Rectal smooth muscle tissue (tissue), 1 donor: Measurements from ENCODE around the gene ECM2.

Source experiments
- H3K27ac ChIP-seq: one replicate; pipeline ENCODE4 v1.7.0; 2013; ENCODE audit warnings: low read depth, low read length, inconsistent platforms
- H3K27me3 ChIP-seq: one replicate; pipeline ENCODE4 v1.7.0; 2013; ENCODE audit warnings: low read length; ENCODE audit not compliant: control insufficient read depth, insufficient read depth
- H3K36me3 ChIP-seq: one replicate; pipeline ENCODE4 v1.7.0; 2013; ENCODE audit warnings: low read length; ENCODE audit not compliant: control insufficient read depth, insufficient read depth
- H3K4me1 ChIP-seq: one replicate; pipeline ENCODE4 v1.7.0; 2013; ENCODE audit warnings: low read length; ENCODE audit not compliant: control insufficient read depth, insufficient read depth
- H3K4me3 ChIP-seq: one replicate; pipeline ENCODE4 v1.7.0; 2013; ENCODE audit warnings: low read length
- H3K9ac ChIP-seq: one replicate; pipeline ENCODE4 v1.7.0; 2013; ENCODE audit warnings: low read length

The ECM2 gene

DNA sequence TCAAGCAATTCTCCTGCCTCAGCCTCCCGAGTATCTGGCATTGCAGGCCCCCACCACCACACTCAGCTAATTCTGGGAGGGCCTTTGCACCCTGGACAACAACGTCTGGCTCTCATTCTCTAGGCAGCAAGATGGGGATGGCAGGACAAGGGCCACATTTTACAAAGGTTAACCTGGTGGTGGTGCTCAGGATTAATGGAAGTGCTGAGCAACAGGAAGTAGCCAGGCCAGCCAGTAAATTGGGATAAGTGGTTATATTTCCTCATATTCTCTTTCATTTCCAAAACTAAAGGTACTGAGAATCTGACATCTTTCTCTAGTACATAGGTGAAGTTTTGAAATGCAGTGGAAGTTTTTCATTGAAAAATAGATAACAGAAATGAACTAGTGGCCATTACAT lies 28.8 kb downstream of the ECM2 start:
- H3K4me1 ChIP-seq = peaks cover 42% of the 10 kb centered on the region
- H3K36me3 ChIP-seq = no peaks in the 10 kb centered on the region
- H3K27me3 ChIP-seq = no peaks in the 10 kb centered on the region
- H3K27ac ChIP-seq = peak overlapping the region; percentile 72
- H3K4me3 ChIP-seq = no peak overlapping the region
- no peak overlapping the region for H3K9ac ChIP-seq

DNA sequence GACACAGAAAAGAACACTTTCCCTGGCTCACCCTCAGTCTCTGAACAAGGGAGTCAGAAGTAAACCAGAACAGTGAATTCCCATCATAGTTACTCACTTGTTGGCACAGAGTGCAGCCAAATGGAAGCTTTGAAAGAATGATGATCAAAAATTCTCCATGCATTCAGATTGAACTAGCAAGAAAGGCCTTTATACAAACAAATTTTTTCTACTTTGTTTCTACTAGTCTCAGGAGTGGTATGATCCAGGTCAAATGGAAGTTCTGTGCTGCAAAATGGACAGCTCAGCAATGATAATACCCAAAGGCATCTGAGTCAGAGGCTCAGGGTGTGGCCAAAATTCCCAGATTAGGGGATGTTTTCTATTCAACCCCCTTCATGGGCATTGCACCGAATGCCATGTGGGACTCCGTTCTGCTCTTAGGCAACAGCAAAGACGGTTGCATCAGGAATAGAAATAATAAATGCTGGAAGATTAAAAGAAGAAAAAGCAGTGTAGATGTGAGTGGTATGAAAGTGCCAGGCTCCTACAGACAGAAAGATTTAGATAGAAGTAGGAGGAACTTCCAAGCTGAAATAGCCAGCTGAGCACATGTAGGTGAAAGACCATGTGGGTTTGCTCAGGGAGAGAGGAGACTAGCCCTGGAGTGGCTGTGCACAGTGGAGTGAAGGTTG lies 29.5 kb downstream of the ECM2 start:
- Histone ChIP-seq H3K36me3 (no peaks in the 10 kb centered on the region), H3K4me3 (peak overlapping the region; percentile 18), H3K4me1 (peaks cover 48% of the 10 kb centered on the region), H3K27ac (peak overlapping the region; percentile 72), H3K9ac (no peak overlapping the region), H3K27me3 (no peaks in the 10 kb centered on the region)

DNA sequence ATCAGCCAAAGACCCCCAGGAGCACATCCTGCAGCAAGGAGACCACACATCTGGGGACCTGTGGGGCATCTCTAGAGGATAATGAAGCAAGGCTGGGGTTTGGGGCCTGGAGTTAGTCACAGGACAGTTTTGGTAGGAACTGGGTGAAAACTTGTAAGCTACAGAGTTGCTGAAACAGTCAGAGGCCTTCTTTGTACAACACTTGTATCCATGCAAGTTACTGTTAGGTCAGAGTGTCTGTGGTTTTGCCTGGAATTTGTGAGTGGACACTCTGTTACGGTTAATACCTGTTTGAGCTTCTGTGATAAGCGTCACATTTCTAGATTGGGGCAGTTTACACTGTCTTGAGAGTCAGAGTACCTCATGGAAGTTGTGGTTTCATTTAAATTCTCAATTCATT lies 30.9 kb downstream of the ECM2 start:
- Histone ChIP-seq H3K27me3 (no peaks in the 10 kb centered on the region), H3K27ac (peak overlapping the region; percentile 75), H3K9ac (no peak overlapping the region), H3K4me1 (peaks cover 49% of the 10 kb centered on the region), H3K36me3 (no peaks in the 10 kb centered on the region), H3K4me3 (no peak overlapping the region)

DNA sequence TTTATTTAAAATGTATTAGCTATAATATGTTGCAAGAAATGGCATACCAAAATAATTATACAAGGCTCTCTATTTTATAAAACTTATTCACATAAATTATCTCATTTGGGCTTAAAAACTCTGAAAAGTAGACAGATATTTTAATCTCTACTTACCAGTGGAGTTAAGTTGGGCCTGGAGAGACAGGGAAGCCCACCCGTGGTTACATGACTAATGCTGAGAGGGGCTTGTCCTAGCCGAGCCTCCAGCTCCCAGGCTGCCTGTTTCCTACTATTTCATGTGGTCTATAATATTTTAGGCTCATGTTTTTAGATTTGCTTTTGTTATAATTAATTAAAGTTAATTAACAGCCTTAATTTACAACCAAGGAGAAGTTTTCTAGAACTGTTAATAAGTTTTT lies 32.6 kb downstream of the ECM2 start:
- Histone ChIP-seq H3K27me3 (no peaks in the 10 kb centered on the region), H3K4me1 (peaks cover 45% of the 10 kb centered on the region), H3K27ac (peak overlapping the region; percentile 6), H3K36me3 (no peaks in the 10 kb centered on the region), H3K4me3 (no peak overlapping the region), H3K9ac (no peak overlapping the region)

DNA sequence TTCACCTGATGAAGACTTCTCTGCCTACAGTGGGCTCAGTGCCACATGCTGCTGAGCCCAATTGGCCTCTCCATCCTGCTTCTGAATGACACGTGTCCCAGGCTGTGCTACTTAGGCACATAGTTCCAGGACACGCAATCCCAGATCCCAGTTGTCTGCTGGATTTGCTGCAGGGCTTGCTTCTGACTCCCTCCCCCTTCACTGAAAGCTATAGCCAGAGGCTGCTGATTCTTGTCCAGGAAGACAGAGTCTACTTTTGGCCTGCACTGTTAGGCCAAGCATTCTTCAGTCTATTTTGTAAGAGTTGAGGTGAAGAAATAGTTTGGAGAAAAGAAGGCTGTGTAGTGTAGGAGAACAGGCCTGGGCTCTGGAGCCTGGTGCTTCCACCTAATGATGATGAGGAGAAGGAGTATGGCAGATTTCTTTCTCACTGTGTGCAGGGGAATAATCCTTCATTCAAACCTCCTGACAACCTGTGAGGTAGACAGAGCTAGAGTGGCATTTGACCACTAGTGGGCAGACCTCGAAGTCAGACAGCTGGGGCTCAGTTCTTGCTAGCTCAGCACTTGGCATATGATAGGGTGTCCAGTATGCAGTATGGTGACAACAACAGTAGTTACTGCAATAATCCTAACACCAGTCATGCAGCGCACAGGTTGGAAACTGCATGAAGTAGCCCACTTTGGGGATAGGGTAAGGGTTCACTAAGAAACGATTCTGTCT lies 34.0 kb downstream of the ECM2 start:
- Histone ChIP-seq H3K27me3 (no peaks in the 10 kb centered on the region), H3K9ac (no peak overlapping the region), H3K27ac (peak overlapping the region; percentile 53), H3K36me3 (no peaks in the 10 kb centered on the region), H3K4me1 (peaks cover 32% of the 10 kb centered on the region), H3K4me3 (no peak overlapping the region)

DNA sequence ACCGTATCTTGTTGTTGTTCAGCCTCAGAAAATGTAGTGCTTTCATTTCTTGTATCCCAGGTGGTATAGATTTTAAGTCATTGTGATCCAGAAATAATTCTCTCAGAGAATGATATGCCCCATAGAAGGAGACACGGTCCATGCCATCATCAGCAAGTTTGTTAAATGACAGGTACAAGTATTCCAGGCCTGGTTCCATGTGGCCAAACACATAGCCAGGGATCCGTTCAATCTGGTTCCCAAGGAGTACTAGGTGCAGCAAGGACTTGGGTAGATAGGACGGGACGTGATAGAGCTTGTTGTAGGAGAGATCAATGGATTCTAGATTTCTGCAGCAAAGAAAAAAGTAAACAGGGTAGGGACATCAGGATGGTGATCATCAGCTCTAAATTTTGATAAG lies 35.1 kb downstream of the ECM2 start:
- no peaks in the 10 kb centered on the region for H3K36me3 ChIP-seq
- peak overlapping the region; percentile 19 for H3K27ac ChIP-seq
- no peak overlapping the region for H3K4me3 ChIP-seq
- no peak overlapping the region for H3K9ac ChIP-seq
- no peaks in the 10 kb centered on the region for H3K27me3 ChIP-seq
- H3K4me1 ChIP-seq = peaks cover 28% of the 10 kb centered on the region

GRCh38 chr9:92499701-92500100 lies 36.1 kb downstream of the ECM2 start:
- Histone ChIP-seq H3K9ac (no peak overlapping the region), H3K4me3 (no peak overlapping the region), H3K4me1 (peaks cover 21% of the 10 kb centered on the region), H3K27ac (no peak overlapping the region), H3K36me3 (no peaks in the 10 kb centered on the region), H3K27me3 (no peaks in the 10 kb centered on the region)

DNA sequence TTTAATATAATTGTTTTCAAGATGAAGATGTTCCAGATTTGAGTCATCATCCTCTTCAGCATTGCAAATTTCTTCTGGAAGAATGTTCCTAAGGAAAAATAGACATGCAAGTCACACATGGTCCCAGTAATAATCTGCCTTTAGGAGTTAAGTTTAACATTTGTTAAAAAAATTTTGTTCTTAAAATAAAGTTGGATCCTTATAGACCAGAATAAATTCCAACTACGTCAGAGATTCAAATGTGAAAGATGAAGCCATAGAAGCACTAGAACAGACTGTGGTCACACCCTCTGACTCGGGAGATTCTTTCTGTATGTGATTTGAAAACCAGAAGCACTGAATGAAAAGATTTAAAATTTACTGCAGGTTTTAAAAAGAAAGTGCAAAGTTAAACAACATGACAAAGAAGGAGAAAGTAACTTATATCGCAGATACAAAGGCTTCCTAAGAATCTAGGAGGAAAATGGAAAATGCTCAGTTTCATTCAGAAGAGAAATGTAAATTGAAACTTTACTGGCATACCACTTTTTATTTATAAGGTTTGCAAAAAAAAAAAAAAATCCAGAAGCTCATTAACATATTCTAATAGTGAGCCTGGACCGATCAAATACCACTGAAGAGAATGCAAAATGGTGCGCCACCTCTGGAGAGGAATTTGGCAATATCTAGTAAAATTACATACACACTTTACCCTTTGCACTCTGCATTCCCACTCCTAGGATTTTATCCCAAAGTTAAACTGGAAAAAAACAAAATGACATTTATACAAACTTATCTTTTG lies 39.2 kb downstream of the ECM2 start:
- Histone ChIP-seq H3K36me3 (no peaks in the 10 kb centered on the region), H3K4me1 (peaks cover 22% of the 10 kb centered on the region), H3K27me3 (no peaks in the 10 kb centered on the region), H3K9ac (no peak overlapping the region), H3K27ac (no peak overlapping the region), H3K4me3 (no peak overlapping the region)

DNA sequence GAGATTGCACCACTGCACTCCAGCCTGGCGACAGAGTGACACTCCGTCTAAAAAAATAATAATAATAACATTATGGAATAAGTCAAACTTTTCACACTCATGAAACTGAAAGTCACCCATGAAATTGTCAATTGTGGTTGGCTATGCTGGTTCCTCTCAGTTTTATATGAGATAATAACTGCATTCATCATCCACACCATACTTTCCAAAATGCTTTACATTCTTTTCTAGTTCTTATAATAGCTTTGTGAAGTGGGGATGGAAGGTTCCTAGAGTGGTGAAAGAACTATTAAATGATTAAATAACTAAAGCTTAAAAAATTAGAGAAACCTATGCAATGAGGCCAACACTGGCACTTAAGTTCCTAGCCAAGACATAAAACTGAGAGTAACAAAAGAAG lies 40.9 kb downstream of the ECM2 start:
- Histone ChIP-seq H3K27me3 (no peaks in the 10 kb centered on the region), H3K9ac (no peak overlapping the region), H3K27ac (no peak overlapping the region), H3K36me3 (no peaks in the 10 kb centered on the region), H3K4me3 (no peak overlapping the region), H3K4me1 (peaks cover 18% of the 10 kb centered on the region)

DNA sequence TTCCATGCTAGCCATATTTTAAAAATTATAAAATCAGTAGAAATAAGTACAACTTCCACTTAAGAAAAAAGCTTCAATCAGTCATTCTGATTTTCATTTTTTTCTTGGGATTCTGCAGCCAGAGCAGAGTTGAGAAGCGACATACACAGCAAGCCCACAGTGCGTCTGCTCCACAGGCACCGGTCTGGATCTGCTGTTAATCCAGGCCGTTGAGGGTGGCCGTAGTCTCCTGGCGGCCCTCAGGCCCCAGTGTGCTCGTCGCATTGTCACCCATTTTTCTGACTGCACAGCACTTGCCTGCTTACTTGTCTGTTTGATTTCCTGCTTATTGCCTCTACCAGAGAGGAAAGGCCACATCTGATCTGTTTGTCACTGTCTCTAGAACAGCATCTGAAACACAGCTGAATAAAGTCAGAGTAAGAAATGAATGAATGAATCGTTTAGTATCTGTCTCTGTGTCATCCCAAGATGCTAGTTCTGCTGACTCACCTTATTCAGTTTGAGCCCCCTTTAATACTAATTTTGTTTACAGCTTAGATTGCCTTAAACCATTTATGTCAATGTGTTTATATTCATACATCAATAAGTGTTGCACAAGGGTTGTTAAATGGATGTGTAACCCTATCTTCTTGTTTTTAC lies 41.9 kb downstream of the ECM2 start:
- Histone ChIP-seq H3K27me3 (no peaks in the 10 kb centered on the region), H3K4me1 (peaks cover 25% of the 10 kb centered on the region), H3K36me3 (no peaks in the 10 kb centered on the region), H3K4me3 (no peak overlapping the region), H3K27ac (no peak overlapping the region), H3K9ac (no peak overlapping the region)

- H3K4me3 ChIP-seq = no peak overlapping the region
- H3K27ac ChIP-seq = peak overlapping the region; percentile 19
- no peaks in the 10 kb centered on the region for H3K36me3 ChIP-seq
- H3K27me3 ChIP-seq = no peaks in the 10 kb centered on the region
- no peak overlapping the region for H3K9ac ChIP-seq
- peaks cover 27% of the 10 kb centered on the region for H3K4me1 ChIP-seq
Observed at GRCh38 chr9:92492781-92493401, 42.9 kb downstream of the ECM2 start.
